ENCODE measurements around the gene MEDAG.

MEDAG gene

GRCh38 chr13:30872685-30873461, 33.2 kb upstream of the MEDAG start:
- peak; percentile 85 for DNase-seq (ENCODE audit: low read depth in 2 of 2)

GRCh38 chr13:30873499-30873898, 32.6 kb upstream of the MEDAG start:
- DNase-seq (ENCODE audit: low read depth in 2 of 2) = no peak

- DNase-seq (ENCODE audit: low read depth in 2 of 2) = no peak
These were observed 32.0 kb upstream of the MEDAG start for GRCh38 chr13:30874111-30874510.

DNA sequence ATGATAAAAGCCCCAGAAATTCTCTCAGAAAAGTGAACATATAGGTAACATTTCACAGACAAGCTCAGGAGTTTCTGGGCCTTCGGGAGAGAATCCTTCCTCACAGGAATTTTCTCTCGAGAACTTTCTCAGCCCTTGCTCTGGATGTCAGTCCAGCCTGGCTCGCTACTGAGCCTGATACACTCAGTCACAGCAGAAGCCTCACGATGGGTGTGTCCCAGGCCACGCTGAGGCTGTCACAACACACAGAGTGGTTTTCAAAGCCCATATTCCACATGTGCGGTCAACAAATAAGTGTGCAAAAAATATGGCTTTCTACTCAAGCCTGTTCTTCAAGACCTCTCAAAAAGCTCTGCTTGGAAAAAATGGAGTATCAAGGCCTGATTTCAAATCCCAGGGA, 31.5 kb upstream of the MEDAG start:
- DNase-seq (ENCODE audit: low read depth in 2 of 2) = no peak

DNA sequence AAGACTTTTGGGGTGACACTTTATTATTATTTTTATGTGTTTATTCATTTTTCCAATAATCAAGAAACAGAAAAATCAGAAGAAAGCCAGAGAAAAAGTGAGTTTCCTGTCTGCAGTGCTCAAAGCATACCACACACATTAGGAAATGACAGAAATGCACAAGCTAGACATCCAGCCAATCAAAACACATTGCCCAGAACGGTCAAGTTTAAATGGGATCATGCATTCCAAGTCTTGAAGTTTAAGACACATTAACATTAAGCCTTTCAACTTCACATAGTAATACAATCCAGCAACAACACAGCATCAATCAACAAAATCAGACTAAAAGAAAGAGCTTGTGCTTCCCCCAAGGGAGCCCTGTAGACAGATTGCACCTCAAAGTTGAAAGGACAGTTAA, 28.7 kb upstream of the MEDAG start:
- peak in 1 of 2 experiments; percentile 42 for DNase-seq (ENCODE audit: low read depth in 2 of 2)

- peak in 1 of 2 experiments; percentile 23 for DNase-seq (ENCODE audit: low read depth in 2 of 2)
These were observed 25.8 kb upstream of the MEDAG start for GRCh38 chr13:30880151-30880855.

DNA sequence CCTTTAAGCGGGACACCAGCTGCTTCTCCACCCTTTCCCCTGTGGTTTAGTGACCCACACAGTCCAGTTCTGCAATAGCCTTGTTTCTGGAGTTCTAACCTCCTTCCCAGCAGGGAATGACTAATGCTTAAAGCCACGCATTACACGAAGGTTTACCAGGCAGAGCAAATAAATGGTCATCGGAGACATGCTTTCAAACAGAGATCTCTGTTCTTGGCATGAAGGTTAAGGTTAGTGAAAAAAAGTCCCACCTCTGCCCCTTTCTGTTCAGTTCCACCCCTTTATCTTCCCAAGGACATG, 25.3 kb upstream of the MEDAG start:
- DNase-seq (ENCODE audit: low read depth in 2 of 2) = peak in 1 of 2 experiments; percentile 37

- DNase-seq (ENCODE audit: low read depth in 2 of 2) = no peak
These were observed 24.9 kb upstream of the MEDAG start for GRCh38 chr13:30881191-30881651.

DNA sequence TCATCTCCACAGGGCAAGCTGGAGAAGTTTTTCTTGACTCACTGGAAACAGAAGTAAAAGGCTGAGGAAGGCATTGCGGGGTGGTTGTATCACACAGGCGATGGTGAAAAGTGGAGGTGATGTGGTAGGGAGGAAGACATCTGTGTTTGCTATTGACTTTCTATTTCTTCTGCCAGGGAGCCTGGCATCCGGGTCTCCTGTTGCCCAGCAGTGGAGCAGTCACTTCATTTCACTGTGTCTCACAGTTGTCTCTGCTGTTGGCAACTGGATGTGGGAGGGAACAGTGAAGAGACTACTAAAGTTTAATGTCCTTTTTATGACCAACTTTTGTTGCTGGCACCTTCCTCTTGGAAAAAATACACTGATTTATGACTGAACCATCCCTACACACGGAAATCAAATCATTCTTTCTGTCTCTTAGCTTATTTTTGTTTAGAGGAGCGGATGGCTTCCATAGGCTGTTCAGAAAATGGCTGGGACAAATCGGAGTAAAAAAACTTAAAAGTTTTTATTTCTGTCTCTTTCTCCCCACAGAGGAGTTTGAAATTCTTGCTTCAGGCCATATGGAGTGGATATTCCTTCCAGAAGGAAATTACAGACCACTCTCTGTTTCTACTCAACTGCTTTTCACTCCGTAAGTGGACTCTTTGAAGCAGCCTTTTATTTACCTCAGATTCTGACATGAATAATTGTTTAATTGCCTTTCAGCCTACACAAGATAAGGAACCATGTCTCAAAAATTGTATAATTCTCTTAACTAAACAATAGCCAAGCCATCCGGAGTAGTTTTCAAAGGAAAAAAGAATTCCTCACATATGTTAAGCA, 23.8 kb upstream of the MEDAG start:
- DNase-seq (ENCODE audit: low read depth in 2 of 2) = no peak

GRCh38 chr13:30882996-30883766, 22.9 kb upstream of the MEDAG start:
- DNase-seq (ENCODE audit: low read depth in 2 of 2) = no peak

DNA sequence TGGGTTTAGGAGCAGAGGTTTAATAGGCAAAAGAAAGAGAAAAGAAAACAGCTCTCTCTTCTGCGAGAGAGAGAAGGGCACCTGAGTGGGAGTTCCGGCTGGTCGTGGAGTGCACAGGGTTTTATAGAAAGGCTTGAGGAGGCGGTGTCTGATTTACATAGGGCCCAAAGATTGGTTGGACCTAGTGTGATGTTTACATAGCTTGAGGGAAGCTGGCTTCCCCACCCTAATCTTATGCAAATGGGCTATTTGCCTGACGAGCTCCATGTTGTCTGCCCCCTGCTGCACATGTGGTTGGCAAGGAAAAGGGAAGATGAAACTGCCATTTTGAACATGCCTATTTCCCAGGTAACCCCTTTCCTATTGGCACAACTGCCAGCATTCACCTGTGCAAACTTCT, 21.5 kb upstream of the MEDAG start:
- no peak for DNase-seq (ENCODE audit: low read depth in 2 of 2)

- DNase-seq (ENCODE audit: low read depth in 2 of 2) = no peak
These were observed 16.8 kb upstream of the MEDAG start for GRCh38 chr13:30889196-30889690.

DNA sequence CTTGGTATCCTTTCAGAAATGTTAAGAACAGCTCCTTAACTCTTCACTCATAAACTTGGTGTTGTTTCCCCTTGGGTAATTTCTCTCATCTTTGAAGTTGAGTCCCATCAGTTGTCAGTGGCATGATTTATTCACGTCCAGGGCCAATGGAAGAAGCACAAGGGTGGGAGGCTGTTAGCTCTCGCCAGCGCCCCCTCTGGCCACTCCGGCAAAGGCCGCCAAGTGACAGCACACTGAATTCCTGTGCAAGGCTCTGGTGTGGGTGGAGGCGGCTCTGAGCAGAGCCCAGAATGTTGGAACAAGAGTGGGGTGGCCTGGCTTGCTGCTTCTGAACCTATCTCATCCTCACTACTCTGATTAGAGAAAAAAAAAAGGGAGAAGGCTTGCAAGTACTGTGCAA, 13.1 kb upstream of the MEDAG start:
- no peak for DNase-seq (ENCODE audit: low read depth in 2 of 2)

DNA sequence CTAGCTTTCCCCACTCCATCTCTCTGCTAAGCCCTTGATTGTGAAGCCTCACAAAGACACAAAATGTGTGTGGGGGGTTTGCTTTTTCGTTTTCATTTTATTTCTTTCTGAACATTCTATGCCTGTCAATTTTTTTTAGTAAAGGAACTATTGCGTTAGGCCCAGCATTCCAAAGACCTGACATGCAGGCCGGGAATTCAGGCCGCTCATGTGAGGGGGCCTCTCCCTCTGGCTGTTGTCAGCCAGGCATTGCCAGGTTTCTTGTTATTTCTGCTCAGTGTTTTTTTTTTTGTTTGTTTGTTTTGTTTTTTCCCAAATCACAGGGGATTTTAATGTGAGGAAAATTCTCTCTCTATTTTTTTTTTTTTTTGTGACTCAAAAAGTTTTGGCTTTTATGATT, 10.3 kb upstream of the MEDAG start:
- peak; percentile 82 to 84 for DNase-seq (ENCODE audit: low read depth in 2 of 2)

DNA sequence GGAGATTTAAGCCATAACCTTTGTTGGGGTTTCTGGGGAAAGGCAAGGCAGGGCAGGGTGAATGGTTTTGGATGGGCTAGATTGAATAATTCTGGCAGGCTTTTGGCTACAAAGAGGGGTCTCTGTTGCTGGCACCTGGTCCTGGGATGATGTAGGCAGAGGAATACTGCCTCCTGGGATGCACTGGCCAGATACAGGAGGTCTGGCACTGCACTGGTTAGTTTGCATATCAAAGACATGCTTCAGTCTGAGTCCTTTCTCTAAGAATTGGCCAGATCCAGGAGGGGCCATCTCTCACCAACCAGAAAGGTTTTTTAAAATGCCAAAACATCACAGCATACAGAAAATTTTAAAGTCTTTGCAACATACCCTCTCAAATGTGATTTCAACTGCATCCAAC, 8.0 kb upstream of the MEDAG start:
- no peak for DNase-seq (ENCODE audit: low read depth in 2 of 2)

DNA sequence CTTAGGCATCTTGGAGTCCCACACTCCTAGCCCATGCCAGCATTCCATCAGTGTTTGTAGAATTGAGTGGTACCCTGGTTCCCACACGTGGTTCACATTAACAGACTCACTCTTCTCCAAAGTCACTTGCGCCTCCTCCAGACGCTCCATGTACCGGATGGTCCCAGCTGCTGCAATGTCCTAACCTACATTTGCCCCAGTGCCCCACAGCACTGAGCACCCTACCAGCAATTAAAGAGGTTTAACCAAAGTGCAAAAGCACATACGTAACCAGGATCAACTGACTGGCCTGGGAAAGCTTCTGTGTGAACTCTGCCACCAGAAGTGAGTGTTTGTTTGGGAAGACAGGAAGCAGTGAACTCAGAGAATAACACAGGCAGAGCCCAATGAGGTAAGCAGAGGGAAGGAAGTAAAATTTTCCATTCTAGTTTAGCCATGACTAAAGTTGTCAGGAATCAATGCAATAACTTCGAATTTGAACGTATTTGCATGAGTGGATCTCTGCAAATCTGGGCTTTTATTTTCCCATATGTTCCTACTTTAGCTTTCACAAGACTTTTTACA, 7.3 kb upstream of the MEDAG start:
- peak; percentile 66 to 72 for DNase-seq (ENCODE audit: low read depth in 2 of 2)

GRCh38 chr13:30900436-30900835, 5.6 kb upstream of the MEDAG start:
- no peak for DNase-seq (ENCODE audit: low read depth in 2 of 2)

DNA sequence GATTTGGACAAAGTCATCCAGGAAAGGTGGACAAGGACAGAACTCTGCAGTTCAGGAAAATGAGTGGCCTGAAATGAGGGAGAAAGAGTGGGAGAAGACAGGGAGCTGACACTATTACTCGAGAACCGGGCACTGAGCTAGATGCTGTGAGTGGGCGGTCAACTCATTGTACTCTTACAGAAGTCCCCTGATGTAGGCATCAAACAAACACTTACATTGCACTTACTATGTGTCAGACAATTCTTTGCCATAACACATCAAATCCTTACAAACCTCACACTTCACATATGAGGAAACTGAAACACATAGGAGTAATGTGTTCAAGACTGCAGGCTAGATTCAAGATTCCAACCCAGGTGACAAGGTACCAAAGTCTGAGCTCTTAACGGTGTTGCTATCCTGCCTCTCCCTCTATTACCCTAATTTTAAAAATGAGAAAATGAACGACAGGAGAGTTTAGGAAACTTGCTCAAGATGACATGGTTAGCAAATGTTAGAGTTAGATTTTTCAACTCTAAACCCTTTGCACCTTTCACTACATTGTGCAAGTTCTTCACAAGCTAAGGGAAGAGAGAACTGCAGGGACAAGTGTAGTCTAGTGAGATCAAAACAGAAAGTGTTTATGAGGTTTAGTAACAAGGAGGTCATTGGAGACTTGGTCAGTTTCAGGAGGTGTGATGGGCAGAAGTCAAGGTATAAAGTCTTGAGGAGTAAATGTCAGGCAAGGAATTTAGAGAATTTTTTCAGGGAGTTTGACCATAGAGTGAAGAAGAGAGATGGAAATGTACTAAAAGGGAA, 4.9 kb upstream of the MEDAG start:
- no peak for DNase-seq (ENCODE audit: low read depth in 2 of 2)

GRCh38 chr13:30904043-30904442, 2.0 kb upstream of the MEDAG start:
- DNase-seq (ENCODE audit: low read depth in 2 of 2) = no peak

DNA sequence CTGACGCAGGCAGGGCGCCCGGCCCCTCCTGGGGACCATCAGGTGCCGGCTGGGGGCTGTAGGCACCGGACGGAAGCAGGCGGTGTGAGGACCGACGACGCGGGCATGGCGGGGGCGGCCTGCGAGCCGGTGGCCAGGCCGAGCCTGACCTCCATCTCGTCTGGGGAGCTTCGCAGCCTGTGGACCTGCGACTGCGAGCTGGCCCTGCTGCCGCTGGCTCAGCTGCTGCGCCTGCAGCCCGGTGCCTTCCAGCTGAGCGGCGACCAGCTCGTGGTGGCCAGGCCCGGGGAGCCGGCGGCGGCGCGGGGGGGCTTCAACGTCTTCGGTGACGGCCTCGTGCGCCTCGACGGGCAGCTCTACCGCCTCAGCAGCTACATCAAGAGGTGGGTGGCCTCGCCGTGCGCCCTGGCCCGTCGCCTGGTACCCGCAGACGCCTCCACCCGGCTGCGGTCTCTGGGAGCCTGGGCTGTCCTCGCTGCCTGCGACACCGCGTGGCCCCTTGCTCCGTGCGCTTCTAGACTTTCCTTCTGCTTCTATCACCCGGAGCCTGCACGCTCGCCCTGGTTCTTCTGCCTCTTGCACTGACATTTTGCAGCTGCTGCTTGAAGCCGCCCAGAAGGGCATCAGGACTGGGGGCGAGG, 460 bp downstream of the MEDAG start:
- no peak for DNase-seq (ENCODE audit: low read depth in 2 of 2)
